Keratinocyte (primary cell): ENCODE results near the gene CCDC9B. TPM values are rescaled to one million over a fixed set of nuclear protein-coding genes. Genes with fewer than 3 reads are reported as not detected.

Experiments
- DNase-seq: peaks from one replicate; pipeline ENCODE4 v3.0.0-alpha.2; 2011; ENCODE audit warnings: low read depth, missing footprints, low spot score
- FAIRE-seq: peaks from 2 replicates; lab custom pipeline; 2011; peaks lifted over from hg19 to GRCh38; lab: Jason Lieb, UNC
- H2AFZ ChIP-seq: 2 replicates; pipeline ENCODE4 v1.6.0; 2012; ENCODE audit warnings: low read length, control low read depth, inconsistent platforms; ENCODE audit not compliant: control insufficient read depth
- H3K27ac ChIP-seq: 2 replicates; pipeline ENCODE4 v1.5.1; 2011; ENCODE audit warnings: low read length; ENCODE audit not compliant: control insufficient read depth, insufficient read depth
- H3K27me3 ChIP-seq: 3 replicates; pipeline ENCODE4 v1.6.0; 2011; ENCODE audit warnings: low read length; ENCODE audit not compliant: control insufficient read depth, insufficient read depth; ENCODE audit errors: extremely low read depth
- H3K36me3 ChIP-seq, 2 experiments: 2 replicates in 1 of 2; 3 replicates in 1 of 2; pipeline ENCODE4 v1.5.1; 2011; ENCODE audit warnings: low read length in 2 of 2, mild to moderate bottlenecking in 1 of 2; ENCODE audit not compliant: control insufficient read depth in 2 of 2, insufficient read depth in 2 of 2; ENCODE audit errors: extremely low read depth in 1 of 2
- H3K4me1 ChIP-seq: 3 replicates; pipeline ENCODE4 v1.5.1; 2011; ENCODE audit warnings: low read length; ENCODE audit not compliant: control insufficient read depth, insufficient read depth; ENCODE audit errors: extremely low read depth
- H3K4me2 ChIP-seq: 3 replicates; pipeline ENCODE4 v1.6.0; 2011; ENCODE audit warnings: low read depth, low read length; ENCODE audit not compliant: control insufficient read depth, insufficient read depth; ENCODE audit errors: extremely low read depth
- H3K4me3 ChIP-seq, 3 experiments: fragments of 200-600 bp in 1 of 3; sonication (generic) in 1 of 3; 2 replicates in 2 of 3; 3 replicates in 1 of 3; pipeline ENCODE4 v1.5.1; 2011 to 2016; ENCODE audit warnings: low read length in 3 of 3, mild to moderate bottlenecking in 3 of 3, control low read depth in 2 of 3, inconsistent platforms in 1 of 3, low read depth in 1 of 3, mixed read lengths in 1 of 3, mixed run types in 1 of 3, moderate library complexity in 1 of 3; ENCODE audit not compliant: control insufficient read depth in 2 of 3, insufficient read depth in 2 of 3; ENCODE audit errors: extremely low read depth in 1 of 3
- H3K79me2 ChIP-seq: 2 replicates; pipeline ENCODE4 v1.6.0; 2012; ENCODE audit warnings: low read length; ENCODE audit not compliant: control insufficient read depth, insufficient read depth
- H3K9ac ChIP-seq: 3 replicates; pipeline ENCODE4 v1.6.0; 2011; ENCODE audit warnings: low read length; ENCODE audit not compliant: control insufficient read depth, insufficient read depth; ENCODE audit errors: extremely low read depth
- H3K9me1 ChIP-seq: 3 replicates; pipeline ENCODE4 v1.6.0; 2011; ENCODE audit warnings: low read length; ENCODE audit not compliant: control insufficient read depth, insufficient read depth; ENCODE audit errors: extremely low read depth
- H3K9me3 ChIP-seq: 2 replicates; pipeline ENCODE4 v1.5.1; 2012; ENCODE audit warnings: low read depth, low read length; ENCODE audit not compliant: control insufficient read depth
- H4K20me1 ChIP-seq: 3 replicates; pipeline ENCODE4 v1.6.0; 2011; ENCODE audit warnings: low read length; ENCODE audit not compliant: control insufficient read depth, insufficient read depth; ENCODE audit errors: extremely low read depth
- EZH2 ChIP-seq: IDR thresholded peaks from one replicate; pipeline ENCODE4 v1.6.1; 2012; ENCODE audit warnings: inconsistent platforms, mild to moderate bottlenecking, low read length, moderate library complexity
- dilution Hi-C: fragments of 300-500 bp; cut with MboI; formaldehyde crosslinking; loops from one replicate; pipeline ENCODE4 v1.7.0; 2020; ENCODE audit warnings: low sequenced_read_pairs; ENCODE audit not compliant: extremely low pct_ligation_motif_present
- polyA plus RNA-seq, 5 experiments: library from polyadenylated mRNA; depleted of rRNA in 3 of 5; stranded (reverse) in 3 of 5; stranded (forward) in 1 of 5; unstranded in 1 of 5; fragments of >200 nt; gene quantifications; 1 replicate in 1 of 5; 2 replicates in 3 of 5; 3 replicates in 1 of 5; pipeline versions ENCODE4 v1.2.1 to v1.2.3, GENCODE V29; 2011 to 2012; ENCODE audit warnings: missing spikeins in 2 of 5, low read depth in 1 of 5, low replicate concordance in 1 of 5
- TF ChIP-seq, protein P1 (sequence below), 3 experiments: IDR thresholded peaks in 1 of 3; conservative IDR thresholded peaks in 1 of 3; optimal IDR thresholded peaks in 1 of 3; 2 replicates in 2 of 3; 3 replicates in 1 of 3; pipeline versions ENCODE3 to v1.5.1; 2011; ENCODE audit warnings: low read length in 3 of 3, mild to moderate bottlenecking in 3 of 3, moderate library complexity in 2 of 3, control low read depth in 1 of 3, inconsistent platforms in 1 of 3; ENCODE audit not compliant: insufficient read depth in 2 of 3; ENCODE audit errors: extremely low read depth in 1 of 3

CCDC9B gene
- polyA plus RNA-seq, 1 donor (not counting 4 experiments of a cell fraction or from before 2014, with no cell fraction given), result 9.6 TPM

DNA sequence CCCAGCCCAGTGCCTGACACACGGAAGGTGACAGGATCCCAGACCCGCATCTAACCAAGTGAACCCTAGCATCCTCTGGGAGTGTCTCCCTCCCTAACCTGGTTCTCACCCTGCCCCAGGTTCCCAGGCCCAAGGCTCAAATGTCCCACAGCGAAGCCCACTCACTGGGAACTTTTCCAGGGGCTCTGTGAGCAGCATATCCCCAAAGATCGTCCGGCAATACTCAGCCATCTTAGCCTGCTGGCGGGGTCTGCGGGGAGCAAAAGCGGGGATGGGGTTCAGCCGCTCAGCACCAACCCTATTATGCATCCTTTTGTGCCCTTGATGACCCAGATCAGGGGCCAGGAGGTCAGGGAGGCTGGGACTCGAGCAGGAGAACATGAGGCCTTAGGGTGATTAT lies 43.4 kb downstream of the CCDC9B start:
- no peak overlapping the region for H3K27ac ChIP-seq
- no peak for TF ChIP-seq EZH2
- no peak overlapping the region for H2AFZ ChIP-seq
- H3K9me1 ChIP-seq, result no peaks in the 10 kb centered on the region
- H4K20me1 ChIP-seq, result no peaks in the 10 kb centered on the region
- H3K27me3 ChIP-seq, result peaks cover 28% of the 10 kb centered on the region
- no peaks in the 10 kb centered on the region for H3K36me3 ChIP-seq
- dilution Hi-C loops, result no loop called here
- DNase-seq, result no peak
- no peak overlapping the region for H3K4me2 ChIP-seq
- H3K9me3 ChIP-seq, result no peaks in the 10 kb centered on the region
- H3K79me2 ChIP-seq, result no peaks in the 10 kb centered on the region
- FAIRE-seq, result no peak
- no peak overlapping the region for H3K9ac ChIP-seq
- H3K4me3 ChIP-seq, result no peak overlapping the region
- no peaks in the 10 kb centered on the region for H3K4me1 ChIP-seq

- H3K9me1 ChIP-seq, result no peaks in the 10 kb centered on the region
- no peaks in the 10 kb centered on the region for H3K4me1 ChIP-seq
- peaks cover 35% of the 10 kb centered on the region for H3K27me3 ChIP-seq
- no peaks in the 10 kb centered on the region for H3K79me2 ChIP-seq
- no peaks in the 10 kb centered on the region for H3K36me3 ChIP-seq
- DNase-seq (no peak), FAIRE-seq (no peak)
- H3K4me3 ChIP-seq, result no peak overlapping the region
- H3K27ac ChIP-seq, result no peak overlapping the region
- no peak overlapping the region for H3K9ac ChIP-seq
- H3K9me3 ChIP-seq, result no peaks in the 10 kb centered on the region
- H2AFZ ChIP-seq, result no peak overlapping the region
- no peak overlapping the region for H3K4me2 ChIP-seq
- no peak for TF ChIP-seq EZH2
- TF ChIP-seq, protein P1, sequence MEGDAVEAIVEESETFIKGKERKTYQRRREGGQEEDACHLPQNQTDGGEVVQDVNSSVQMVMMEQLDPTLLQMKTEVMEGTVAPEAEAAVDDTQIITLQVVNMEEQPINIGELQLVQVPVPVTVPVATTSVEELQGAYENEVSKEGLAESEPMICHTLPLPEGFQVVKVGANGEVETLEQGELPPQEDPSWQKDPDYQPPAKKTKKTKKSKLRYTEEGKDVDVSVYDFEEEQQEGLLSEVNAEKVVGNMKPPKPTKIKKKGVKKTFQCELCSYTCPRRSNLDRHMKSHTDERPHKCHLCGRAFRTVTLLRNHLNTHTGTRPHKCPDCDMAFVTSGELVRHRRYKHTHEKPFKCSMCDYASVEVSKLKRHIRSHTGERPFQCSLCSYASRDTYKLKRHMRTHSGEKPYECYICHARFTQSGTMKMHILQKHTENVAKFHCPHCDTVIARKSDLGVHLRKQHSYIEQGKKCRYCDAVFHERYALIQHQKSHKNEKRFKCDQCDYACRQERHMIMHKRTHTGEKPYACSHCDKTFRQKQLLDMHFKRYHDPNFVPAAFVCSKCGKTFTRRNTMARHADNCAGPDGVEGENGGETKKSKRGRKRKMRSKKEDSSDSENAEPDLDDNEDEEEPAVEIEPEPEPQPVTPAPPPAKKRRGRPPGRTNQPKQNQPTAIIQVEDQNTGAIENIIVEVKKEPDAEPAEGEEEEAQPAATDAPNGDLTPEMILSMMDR (optimal IDR thresholded peaks at IDR 0.05 in 1 of 3, IDR thresholded peaks at IDR 0.05 in 1 of 3, conservative IDR thresholded peaks at IDR 0.05 in 1 of 3; ENCODE audit: extremely low read depth in 1 of 3, insufficient read depth in 2 of 3, low read length in 3 of 3), result no peak
- no peaks in the 10 kb centered on the region for H4K20me1 ChIP-seq
- dilution Hi-C loops, result no loop called here
Measured at GRCh38 chr15:40296561-40297230, 44.0 kb downstream of the CCDC9B start.
